ENCODE results near the gene WDR70.
A peak's percentile ranks its signal among the peaks of the same experiment; 100 is the strongest.
"Not testable (repeated sequence)": the region's sequence is repeated elsewhere in the genome, so short reads cannot be mapped to it uniquely, and the experiment has no call there.

WDR70 gene

DNA sequence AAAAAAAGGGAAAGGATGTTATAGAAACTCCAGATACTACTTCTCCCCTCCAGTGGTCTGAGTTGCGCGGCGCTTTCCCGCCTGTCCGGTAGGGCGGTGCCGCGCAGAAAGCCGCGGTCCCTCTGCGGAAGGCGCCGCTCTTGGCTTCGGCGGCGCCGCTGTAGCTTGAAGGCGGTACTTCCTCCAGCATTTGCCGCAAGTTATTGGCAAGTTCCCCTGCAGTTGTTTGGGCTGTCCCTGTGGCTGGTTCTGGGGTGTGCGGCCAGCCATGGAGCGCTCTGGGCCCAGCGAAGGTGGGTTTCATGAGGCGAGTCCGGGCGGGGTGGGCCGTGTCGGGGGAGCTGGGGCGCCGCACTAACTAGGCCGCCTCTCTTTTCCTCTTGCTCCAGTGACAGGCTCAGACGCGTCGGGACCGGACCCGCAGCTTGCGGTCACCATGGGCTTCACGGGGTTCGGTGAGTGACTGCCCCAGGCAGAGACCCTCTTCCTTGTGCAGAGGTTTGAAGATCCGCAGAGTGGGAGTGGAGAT lies at the start of gene WDR70:
Gene WDR70, plus strand, starts transcription at position 219 of the 529 bp plus-strand sequence. Its CDS starts 50 bp downstream, at position 269.
- FAIRE-seq = peak; percentile 79
- DNase-seq (ENCODE audit: extremely low spot score, insufficient read length, low read depth) = peak; percentile 60

DNA sequence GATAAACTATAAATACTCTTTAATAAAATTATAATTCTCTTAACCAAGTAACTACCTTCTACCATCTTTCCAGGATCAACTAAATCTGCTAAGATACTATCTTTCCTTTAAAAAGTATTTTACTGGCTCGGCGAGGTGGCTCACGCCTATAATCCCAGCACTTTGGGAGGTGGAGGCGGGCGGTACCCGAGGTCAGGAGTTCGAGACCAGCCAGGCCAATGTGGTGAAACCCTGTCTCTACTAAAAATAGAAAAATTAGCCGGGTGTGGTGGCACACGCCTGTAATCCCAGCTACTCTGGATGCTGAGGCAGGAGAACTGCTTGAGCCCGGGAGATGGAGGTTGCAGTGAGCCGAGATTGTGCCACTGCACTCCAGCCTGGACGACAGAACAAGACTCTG lies 44.4 kb upstream of the WDR70 start:
- FAIRE-seq; DNase-seq (ENCODE audit: extremely low spot score, insufficient read length, low read depth): not testable (repeated sequence)

DNA sequence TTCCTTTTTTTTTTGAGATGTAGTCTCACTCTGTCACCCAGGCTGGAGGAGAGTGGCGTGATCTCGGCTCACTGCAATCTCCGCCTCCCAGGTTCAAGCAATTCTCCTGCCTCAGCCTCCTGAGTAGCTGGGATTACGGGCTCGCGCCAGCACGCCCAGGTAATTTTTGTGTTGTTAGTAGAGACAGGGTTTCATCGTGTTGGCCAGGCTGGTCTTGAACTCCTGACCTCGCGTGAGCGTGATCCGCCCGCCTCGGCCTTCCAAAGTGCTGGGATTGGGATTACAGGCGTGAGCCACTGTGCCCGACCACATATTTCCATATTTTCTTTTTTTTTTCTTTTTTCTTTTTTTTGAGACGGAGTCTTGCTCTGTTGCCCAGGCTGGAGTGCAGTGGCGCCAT lies 36.4 kb upstream of the WDR70 start:
- not testable (repeated sequence) for DNase-seq (ENCODE audit: extremely low spot score, insufficient read length, low read depth); FAIRE-seq

DNA sequence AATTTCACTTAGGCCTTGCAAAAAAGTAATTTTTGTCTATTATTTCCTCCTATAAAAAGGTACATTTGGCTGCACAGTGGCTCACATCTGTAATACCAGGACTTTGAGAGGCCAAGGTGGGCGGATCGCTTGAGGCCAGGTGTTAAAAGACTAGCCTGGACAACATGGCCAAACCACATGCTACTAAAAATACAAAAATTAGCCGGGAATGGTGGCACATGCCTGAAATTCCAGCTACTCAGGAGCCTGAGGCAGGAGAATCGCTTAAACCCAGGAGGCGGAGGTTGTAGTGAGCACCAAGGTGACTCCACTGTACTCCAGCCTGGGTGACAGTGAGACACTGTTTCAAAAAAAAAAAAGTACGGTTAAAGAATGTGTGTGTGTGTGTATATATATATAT lies 24.0 kb upstream of the WDR70 start:
- no peak for FAIRE-seq
- DNase-seq (ENCODE audit: extremely low spot score, insufficient read length, low read depth) = no peak

GRCh38 chr5:37370550-37370863 lies 8.6 kb upstream of the WDR70 start:
- DNase-seq (ENCODE audit: extremely low spot score, insufficient read length, low read depth) = no peak

DNA sequence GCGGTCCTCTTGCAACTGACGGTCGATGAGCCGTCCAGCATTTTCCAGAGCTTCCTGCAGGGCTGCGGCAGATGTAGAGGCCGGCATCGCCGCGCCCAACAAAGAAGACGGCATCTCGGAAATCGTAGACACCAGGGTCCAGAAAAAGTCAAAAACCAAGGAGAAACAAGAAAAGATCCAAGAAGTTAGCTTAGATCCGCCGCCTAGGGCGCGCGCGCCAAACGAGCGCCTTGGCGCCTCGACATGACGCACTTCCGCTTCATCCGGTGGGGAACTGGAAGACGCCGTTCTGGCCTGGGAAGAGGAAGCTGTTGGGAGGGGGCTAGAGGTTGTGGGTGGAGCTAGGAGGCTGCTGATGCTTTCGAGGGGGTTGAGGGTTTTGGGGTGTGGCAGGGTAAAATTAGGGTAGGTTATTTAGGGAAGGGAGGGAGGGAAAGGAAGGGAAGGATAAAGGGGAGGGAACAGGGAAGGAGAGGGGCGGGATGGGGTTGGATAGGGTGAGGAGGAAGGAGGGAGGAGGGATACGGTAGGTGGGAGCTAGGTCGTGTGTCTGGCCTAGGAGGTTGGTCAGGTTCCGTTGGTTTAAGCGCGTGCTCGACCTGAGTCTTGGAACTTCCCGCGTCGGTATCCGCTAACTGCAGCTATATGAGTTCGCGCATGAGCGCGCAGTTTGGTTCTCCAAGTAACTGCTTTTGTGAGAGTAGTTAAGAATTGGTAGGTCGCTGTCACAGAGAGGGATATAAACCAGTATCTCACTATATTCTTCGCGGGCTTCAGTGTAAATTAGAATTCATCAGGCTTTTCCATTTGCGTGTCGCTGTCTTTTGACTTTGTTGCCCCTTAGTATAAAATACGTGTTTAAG lies 8.0 kb upstream of the WDR70 start, which contains the start of gene NUP155:
Gene NUP155, minus strand, starts transcription at position 243 of the 863 bp plus-strand sequence. Its CDS starts 129 bp downstream, at position 114.
- FAIRE-seq (peak; percentile 99), DNase-seq (ENCODE audit: extremely low spot score, insufficient read length, low read depth) (peak; percentile 79)

More at GRCh38 chr5:37370550-37370863, 8.6 kb upstream of the WDR70 start:
- FAIRE-seq = no peak

DNA sequence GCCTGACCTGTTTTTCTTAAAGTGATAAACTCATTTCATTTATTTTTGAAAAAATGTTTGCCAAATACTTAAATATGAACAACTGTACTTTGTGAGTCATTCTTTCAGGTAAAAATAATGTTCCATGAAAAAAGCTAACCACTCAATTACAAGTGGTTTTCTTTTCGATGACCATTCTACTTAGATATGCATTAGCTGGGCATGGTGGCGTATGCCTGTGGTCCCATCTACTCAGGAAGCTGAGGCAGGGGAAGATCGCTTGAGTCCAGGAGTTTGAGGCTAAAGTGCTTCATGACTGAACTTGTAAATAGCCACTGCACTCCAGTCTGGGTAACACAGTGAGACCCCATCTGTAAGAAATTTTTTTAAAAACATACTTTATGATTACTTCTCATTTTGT lies 4.0 kb upstream of the WDR70 start:
- no peak for FAIRE-seq
- no peak for DNase-seq (ENCODE audit: extremely low spot score, insufficient read length, low read depth)

DNA sequence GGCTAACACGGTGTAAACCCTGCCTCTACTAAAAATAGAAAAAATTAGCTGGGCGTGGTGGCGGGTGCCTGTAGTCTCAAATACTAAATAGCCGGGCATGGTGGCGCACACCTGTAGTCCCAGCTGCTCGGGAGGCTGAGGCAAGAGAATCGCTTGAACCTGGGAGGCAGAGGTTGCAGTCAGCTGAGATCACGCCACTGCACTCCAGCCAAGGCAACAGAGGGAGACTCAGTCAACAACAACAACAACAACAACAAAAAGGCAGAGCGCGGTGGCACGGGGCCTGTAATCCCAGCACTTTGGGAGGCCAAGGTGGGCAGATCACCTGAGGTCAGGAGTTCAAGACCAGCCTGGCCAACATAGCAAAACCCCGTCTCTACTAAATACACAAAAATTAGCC lies 1.1 kb upstream of the WDR70 start:
- not testable (repeated sequence) for DNase-seq (ENCODE audit: extremely low spot score, insufficient read length, low read depth); FAIRE-seq

DNA sequence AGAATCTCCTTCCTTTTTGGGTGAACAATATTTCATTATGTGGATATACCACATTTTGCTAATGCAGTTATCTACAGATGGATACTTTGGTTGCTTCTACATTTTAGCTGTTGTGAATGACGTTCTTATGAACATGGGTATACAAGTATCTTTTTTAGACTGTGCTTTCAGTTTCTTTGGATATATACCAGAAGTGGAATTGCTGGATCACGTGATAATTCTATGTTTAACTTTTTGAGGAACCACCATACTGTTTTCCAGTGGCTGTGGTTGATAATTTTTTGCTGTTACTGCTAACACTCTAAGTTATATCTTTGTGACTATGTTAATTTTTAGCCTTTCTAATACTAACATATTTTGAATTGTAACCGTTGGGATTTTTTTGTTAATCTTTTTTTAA lies 12.5 kb downstream of the WDR70 start:
- FAIRE-seq = no peak
- no peak for DNase-seq (ENCODE audit: extremely low spot score, insufficient read length, low read depth)

- DNase-seq (ENCODE audit: extremely low spot score, insufficient read length, low read depth) = no peak
- FAIRE-seq = no peak
These were observed 17.2 kb downstream of the WDR70 start for GRCh38 chr5:37396352-37396751.

- FAIRE-seq (no peak), DNase-seq (ENCODE audit: extremely low spot score, insufficient read length, low read depth) (no peak)
These were observed 21.4 kb downstream of the WDR70 start for GRCh38 chr5:37400501-37400900.

- FAIRE-seq = no peak
- DNase-seq (ENCODE audit: extremely low spot score, insufficient read length, low read depth) = no peak
These were observed 33.4 kb downstream of the WDR70 start for GRCh38 chr5:37412515-37412914.

DNA sequence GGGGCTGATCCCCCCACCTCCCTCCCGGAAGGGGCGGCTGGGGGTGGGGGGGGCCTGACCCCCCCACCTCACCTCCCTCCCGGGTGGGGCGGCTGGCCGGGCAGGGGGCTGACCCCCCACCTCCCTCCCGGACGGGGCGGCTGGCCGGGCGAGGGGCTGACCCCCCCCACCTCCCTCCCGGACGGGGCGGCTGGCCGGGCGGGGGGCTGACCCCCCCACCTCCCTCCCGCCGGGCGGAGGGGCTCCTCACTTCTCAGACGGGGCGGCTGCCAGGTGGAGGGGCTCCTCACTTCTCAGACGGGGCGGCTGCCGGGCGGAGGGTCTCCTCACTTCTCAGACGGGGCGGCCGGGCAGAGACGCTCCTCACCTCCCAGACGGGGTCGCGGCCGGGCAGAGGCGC lies 36.3 kb downstream of the WDR70 start:
- not testable (repeated sequence) for DNase-seq (ENCODE audit: extremely low spot score, insufficient read length, low read depth); FAIRE-seq

- no peak for FAIRE-seq
- DNase-seq (ENCODE audit: extremely low spot score, insufficient read length, low read depth) = no peak
These were observed 38.2 kb downstream of the WDR70 start for GRCh38 chr5:37417347-37417746.

GRCh38 chr5:37424441-37424840 lies 45.3 kb downstream of the WDR70 start:
- DNase-seq (ENCODE audit: extremely low spot score, insufficient read length, low read depth) = no peak
- no peak for FAIRE-seq

GRCh38 chr5:37428044-37428443 lies 48.9 kb downstream of the WDR70 start:
- FAIRE-seq = no peak
- no peak for DNase-seq (ENCODE audit: extremely low spot score, insufficient read length, low read depth)

DNA sequence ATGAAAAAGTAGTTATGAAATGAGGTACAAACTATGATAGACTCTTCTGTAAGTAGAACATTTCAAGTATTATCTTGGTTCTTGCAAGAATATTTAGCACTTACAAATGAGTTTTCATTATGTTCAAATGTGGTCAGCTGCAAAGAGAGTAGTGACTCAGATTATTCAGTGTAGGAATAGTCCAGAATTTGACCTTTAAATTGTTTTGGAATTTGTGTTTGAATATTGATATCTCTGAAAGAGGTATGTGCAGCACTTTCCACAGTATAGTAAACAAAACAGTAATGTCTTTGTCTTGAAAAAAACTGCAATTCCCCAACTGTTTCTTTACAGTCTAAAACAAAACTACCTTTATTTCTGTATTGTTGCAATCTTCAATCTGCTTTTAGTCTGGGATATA lies 56.1 kb downstream of the WDR70 start:
- FAIRE-seq (no peak), DNase-seq (ENCODE audit: extremely low spot score, insufficient read length, low read depth) (no peak)

GRCh38 chr5:37436146-37436934 lies 57.2 kb downstream of the WDR70 start:
- DNase-seq (ENCODE audit: extremely low spot score, insufficient read length, low read depth) (no peak), FAIRE-seq (no peak)

- FAIRE-seq (no peak), DNase-seq (ENCODE audit: extremely low spot score, insufficient read length, low read depth) (no peak)
These were observed 58.6 kb downstream of the WDR70 start for GRCh38 chr5:37437711-37438110.

DNA sequence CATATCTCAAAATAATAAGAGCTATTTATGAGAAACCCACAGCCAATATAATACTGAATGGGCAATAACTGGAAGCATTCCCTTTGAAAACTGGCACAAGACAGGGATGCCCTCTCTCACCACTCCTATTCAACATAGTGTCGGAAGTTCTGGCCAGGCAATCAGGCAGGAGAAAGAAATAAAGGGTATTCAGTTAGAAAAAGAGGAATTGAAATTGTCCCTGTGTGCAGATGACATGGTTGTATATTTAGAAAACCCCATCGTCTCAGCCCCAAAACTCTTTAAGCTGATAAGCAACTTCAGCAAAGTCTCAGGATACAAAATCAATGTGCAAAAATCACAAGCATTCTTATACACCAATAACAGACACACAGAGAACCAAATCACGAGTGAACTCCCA lies 66.7 kb downstream of the WDR70 start:
- FAIRE-seq; DNase-seq (ENCODE audit: extremely low spot score, insufficient read length, low read depth): not testable (repeated sequence)

- DNase-seq (ENCODE audit: extremely low spot score, insufficient read length, low read depth) (no peak), FAIRE-seq (no peak)
These were observed 69.8 kb downstream of the WDR70 start for GRCh38 chr5:37448941-37449340.
